Choroid plexus epithelial cell (primary cell): ENCODE data around the gene UGT1A4.
"Not testable (repeated sequence)": the region's sequence is repeated elsewhere in the genome, so short reads cannot be mapped to it uniquely, and the experiment has no call there.

Experiments
- DNase-seq: peaks from one replicate; pipeline ENCODE4 v3.0.0-alpha.2; 2010; ENCODE audit warnings: low read depth
- H3K4me3 ChIP-seq: 2 replicates; pipeline ENCODE4 v1.5.1; 2011; ENCODE audit warnings: low read depth, mild to moderate bottlenecking, control low read depth, low read length, moderate library complexity
- CTCF ChIP-seq: conservative IDR thresholded peaks from 2 replicates; pipeline ENCODE4 v1.5.1; 2011; ENCODE audit warnings: low read depth, mild to moderate bottlenecking, control low read depth, inconsistent platforms, low read length, moderate library complexity

Gene UGT1A4

DNA sequence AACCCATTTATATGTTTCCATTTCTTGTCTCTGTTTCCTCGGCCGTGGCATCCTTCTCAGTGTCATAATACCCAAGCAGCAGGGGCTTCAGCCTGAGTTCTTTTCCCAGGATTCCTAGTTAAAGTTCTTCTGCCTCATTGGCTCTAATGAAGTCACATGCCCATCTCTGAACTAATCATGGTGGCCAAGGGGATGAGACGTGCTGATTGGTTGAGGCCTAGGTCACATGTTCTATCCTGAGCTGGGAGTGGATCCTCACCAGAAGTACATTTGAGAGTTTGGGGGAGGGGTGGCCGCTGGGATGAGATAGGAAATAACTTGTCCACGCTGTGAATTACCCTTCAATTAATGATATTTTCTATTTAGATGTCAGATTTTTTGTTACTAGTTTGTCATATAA lies 9.6 kb upstream of the UGT1A4 start:
- TF ChIP-seq CTCF, result no peak
- no peak for DNase-seq
- no peak overlapping the region for H3K4me3 ChIP-seq

DNA sequence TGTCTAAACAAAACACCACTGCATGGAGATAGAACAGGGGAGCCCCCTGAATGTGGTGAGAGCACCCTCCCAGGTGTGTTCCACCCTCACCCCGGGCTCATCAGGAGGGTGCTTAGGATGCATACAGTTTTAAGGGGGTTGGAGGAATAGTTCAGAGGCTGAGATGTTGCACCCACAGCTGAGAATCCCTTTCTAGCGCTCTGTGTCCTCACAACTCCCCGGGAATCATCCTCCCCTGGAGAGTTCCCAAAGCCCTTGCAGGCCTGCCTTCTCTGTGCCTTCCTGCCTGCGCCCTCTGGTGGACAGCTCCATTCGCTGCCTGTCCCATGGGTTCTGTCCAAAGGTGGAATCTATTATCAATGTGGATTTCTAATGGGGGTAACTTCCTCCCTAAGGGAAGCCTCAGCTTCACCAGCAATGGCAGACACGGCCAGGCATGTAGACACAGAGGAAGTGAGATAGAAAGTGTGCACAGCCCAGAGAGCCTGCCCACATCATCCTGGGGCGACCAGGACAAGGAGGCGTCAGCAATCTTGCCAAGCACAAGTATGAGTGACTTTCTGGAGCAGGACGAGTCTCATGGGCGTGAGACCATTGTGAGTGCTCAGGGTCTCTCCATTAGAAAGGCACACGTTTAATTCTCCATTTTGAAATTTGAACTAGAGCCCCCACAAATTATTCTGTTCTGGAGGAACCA lies 7.1 kb upstream of the UGT1A4 start:
- peak; percentile 85 for DNase-seq
- no peak overlapping the region for H3K4me3 ChIP-seq
- peak; percentile 98 for TF ChIP-seq CTCF

DNA sequence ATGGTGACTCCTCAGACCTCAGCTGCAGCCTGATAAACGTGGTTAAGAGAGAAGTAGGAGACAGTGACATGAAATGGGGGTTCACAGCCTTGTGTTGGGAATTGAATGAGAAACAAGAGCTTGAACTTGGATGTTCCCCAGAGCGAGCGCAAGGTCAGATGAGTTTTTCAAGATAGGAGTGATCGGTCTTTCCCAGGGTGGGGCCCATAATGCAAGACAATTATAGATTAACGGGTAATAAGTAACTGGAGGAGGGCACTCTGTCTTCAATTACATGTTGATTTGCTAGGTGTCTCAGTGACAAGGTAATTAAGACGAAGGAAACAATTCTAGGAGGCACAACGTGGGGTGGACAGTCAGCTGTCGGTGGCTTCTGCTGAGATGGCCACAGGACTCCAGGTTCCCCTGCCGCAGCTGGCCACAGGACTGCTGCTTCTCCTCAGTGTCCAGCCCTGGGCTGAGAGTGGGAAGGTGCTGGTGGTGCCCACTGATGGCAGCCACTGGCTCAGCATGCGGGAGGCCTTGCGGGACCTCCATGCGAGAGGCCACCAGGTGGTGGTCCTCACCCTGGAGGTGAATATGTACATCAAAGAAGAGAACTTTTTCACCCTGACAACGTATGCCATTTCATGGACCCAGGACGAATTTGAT lies 5.8 kb upstream of the UGT1A4 start, which contains the start of gene UGT1A5:
Gene UGT1A5, plus strand, starts transcription at position 297 of the 651 bp plus-strand sequence. Its CDS starts 85 bp downstream, at position 382.
- no peak for DNase-seq
- no peak within 1 kb of the TSS for H3K4me3 ChIP-seq
- no peak for TF ChIP-seq CTCF

DNA sequence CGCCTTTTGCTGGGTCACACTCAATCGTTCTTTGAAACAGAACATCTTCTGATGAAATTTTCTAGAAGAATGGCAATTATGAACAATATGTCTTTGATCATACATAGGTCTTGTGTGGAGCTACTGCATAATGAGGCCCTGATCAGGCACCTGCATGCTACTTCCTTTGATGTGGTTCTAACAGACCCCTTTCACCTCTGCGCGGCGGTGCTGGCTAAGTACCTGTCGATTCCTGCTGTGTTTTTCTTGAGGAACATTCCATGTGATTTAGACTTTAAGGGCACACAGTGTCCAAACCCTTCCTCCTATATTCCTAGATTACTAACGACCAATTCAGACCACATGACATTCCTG lies 5.3 kb upstream of the UGT1A4 start:
- DNase-seq, result no peak
- TF ChIP-seq CTCF, result no peak

DNA sequence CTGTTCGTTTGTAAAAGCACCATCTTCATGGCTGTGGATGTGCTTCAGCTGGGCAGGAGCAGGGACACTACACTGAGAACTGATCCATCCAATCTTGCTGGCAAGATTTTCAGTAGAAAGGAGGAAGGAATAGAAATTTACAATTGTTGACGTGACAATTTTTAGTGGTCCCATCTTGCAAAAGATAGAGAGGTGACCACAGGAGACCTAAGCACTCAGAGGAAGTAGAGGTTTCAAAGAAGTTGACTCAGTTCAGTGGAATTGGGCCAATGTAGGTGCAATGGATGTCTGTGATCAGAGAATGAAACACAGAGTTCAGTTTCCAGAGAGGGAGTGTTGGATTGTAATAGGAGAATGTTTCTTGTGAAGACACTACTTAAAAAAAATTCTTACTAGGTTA lies 4.4 kb upstream of the UGT1A4 start:
- no peak for TF ChIP-seq CTCF
- peak; percentile 26 for DNase-seq
- H3K4me3 ChIP-seq, result no peak overlapping the region

More for the DNA sequence above, 5.3 kb upstream of the UGT1A4 start:
- H3K4me3 ChIP-seq, result no peak overlapping the region

GRCh38 chr2:233728723-233729301 lies 10.3 kb downstream of the UGT1A4 start, which contains the start of gene UGT1A3:
TSS of gene UGT1A3 (plus strand) at chr2:233729042. CDS start at chr2:233729127, 85 bp downstream.
- no peak for DNase-seq
- H3K4me3 ChIP-seq, result no peak within 1 kb of the TSS
- no peak for TF ChIP-seq CTCF

DNA sequence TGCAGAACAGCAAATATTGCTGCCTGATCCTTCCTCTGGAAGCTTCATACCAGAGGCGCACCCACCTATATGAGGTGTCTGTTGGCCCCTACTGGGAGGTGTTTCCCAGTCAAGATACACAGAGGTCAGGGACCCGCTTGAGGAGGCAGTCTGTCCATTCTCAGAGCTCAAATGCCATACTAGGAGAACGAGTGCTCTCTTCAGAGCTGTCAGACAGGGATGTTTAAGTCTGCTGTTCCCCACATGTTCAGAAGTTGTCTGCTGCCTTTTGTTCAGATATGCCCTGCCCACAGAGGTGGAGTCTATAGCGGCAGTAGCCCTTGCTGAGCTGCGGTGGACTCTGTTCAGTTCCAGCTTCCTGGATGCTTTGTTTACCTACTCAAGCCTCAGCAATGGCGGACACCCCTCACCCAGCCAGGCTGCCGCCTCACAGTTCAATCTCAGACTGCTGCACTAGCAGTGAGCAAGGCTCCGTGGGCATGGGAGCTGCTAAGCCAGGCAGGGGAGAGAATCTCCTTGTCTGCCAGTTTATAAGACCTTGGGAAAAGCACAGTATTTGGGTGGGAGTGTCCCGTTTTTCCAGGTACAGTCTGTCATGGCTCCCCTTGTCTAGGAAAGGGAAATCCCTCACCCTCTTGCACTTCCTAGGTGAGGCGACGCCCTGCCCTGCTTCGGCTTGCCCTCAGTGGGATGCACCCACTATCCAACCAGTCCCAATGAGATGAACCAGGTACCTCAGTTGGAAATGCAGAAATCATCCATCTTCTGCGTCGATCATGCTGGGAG lies 18.5 kb downstream of the UGT1A4 start:
- not testable (repeated sequence) for H3K4me3 ChIP-seq, DNase-seq
